Fibroblast of lung (primary cell): ENCODE data around the gene AKAP13.

Experiments
- CTCF ChIP-seq, 2 donors: IDR thresholded peaks in 1 of 2; conservative IDR thresholded peaks in 1 of 2; 1 replicate in 1 of 2; 2 replicates in 1 of 2; pipeline ENCODE4 v1.5.1; 2011 to 2012; ENCODE audit warnings: low read length in 2 of 2, control low read depth in 1 of 2, inconsistent platforms in 1 of 2, low read depth in 1 of 2, mild to moderate bottlenecking in 1 of 2
- EZH2 ChIP-seq: IDR thresholded peaks from 2 replicates; pipeline ENCODE4 v1.5.1; 2012; ENCODE audit warnings: low read length, control low read depth, mild to moderate bottlenecking; ENCODE audit errors: missing control alignments

DNA sequence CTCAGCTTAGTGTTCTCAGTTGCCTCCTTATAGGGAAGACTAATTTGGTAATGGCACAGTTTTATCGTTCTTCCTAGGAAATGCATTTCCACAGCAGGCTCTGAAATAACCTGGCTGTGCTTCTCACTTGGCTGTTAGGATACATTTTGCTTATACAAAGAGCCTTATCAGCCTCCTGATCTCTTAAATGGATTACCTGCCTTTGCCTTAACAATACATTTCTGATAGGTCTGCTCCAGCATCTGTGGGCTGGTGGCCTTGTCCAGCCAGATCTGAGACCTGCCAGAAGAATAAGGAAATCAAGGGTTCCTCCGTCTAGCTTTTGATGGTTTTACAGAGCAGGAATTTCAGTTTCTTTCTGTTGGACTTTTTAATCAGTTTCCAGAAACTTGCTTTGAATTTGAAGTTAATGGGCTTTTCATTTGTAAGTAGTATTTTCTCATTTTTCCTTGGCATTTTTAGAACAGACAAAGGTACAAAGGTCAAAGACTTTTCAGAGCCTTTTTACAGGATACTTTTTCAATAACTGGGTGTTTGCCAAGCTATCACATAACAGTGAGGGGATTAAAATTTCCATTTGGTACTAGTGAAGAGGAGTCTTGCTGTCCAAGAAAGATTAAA lies 116.3 kb downstream of the AKAP13 start:
- TF ChIP-seq CTCF (conservative IDR thresholded peaks at IDR 0.05 in 1 of 2, IDR thresholded peaks at IDR 0.05 in 1 of 2; ENCODE audit: low read depth in 1 of 2, low read length in 2 of 2) = no peak
- TF ChIP-seq EZH2 = no peak
